ENCODE data around the gene NTHL1.
"Not testable (repeated sequence)": the region's sequence is repeated elsewhere in the genome, so short reads cannot be mapped to it uniquely, and the experiment has no call there.

The NTHL1 gene

DNA sequence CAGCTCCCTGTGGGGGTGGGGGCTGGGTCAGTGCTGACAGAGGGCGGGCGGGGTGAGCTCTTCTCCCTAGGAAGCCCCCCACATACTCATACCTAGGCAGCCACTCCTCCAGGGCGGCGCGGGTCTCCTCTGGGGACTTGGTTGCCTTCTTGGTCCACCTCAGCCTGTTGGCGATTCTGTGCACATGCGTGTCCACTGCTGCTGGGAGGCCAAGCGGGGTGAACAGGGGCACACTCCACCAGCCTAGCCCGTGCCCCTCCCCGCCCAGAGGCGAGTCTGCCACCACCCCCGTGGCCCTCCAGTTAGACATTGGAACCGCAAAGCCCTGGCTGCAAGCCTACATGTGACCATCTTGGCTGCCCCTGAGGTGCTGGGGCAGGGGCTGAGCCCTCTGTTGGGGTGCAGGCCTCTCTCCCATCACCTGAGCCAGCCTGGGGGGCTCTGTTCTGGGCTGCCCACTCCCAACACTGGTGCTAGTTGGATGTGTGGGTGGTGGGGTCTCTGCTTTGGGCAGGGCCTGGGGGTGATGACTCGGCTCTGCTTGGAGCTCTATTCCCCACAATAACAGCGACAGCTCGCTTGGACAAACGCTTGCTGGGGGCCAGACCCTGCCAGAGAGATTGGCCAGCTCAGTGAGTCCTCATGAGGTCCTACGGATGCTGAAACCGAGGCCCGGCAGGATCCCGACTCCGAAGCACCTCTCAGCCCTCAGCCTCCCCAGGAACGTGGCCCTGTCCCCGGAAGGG, 7.4 kb downstream of the NTHL1 start:
- DNase-seq, result no peak

DNA sequence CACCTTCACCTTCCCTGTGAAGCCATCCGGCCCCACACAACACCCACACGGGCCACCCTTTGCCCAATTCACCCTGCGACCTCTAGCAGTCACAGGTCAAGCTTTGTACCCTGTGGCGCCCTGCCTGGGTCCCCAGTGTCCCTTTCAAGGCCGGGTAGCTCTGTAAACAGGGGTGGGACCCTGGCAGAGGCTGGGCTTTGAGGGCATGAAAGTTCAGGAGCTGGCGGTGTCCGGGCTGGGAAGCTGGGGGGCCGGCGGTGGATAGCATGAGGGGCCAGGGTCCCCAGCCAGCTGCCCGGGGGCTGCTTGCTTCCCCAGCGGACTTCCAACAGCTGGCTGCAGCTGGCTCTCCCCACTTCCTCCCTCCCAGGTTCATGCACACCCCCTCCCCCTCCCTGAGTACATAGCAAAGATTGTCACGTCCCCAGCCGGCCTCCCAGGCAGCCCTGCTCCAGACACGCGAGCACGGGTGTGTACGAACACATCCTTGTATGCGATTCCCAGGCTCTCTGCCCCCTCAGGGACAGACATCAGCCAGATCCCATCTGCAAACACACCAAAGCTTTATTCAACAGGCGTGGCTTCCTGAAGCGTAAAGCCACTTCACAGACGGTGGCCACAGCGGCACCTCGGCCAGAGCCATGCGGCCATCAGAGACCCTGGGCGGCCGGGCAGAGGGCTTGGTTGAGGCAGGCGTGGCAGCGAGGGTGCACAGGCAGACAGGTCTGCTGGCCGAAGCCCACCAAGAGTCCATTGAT, 8.2 kb downstream of the NTHL1 start:
- DNase-seq, result no peak

DNA sequence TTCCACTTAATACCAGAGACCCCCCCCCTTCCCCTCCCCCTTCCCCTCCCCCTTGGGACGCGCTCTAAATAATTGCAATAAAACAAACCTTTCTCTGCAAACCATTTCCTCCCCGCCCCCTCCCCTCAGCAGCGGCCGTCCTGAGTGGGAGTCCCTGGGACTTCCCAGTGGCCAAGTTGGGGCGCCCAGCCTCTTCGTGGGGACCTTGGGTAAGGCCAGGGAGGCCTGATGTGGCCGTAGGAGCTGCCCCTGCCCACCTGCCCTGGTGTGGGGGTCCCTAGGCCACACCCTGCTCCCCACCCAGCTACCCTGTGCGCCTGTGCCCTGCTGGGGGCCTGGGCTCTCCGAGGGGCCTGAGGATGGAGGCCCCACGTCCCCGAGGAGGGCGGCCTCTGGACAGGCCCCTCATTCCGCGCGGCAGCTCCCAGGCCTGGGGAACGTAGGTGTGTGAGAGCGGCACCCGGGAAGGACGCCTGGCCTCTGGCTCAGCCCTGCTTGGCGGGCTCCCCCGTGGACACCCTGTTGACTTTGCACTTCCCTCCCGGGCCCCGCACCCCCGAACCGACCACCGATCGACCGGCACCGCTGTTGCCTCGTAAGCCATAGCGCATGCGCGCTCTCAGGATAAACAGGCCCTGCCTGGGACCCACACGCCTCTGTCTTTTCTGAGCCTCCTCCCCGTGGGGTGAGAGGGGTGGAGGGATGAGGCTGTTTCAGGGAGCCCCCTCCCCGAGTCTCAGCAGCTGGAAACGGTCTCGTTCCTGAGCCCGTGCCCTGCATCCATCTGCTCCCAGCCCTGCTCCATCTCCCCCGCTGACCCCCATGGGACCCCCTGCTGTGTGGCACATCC, 9.0 kb downstream of the NTHL1 start:
- DNase-seq, result no peak

DNA sequence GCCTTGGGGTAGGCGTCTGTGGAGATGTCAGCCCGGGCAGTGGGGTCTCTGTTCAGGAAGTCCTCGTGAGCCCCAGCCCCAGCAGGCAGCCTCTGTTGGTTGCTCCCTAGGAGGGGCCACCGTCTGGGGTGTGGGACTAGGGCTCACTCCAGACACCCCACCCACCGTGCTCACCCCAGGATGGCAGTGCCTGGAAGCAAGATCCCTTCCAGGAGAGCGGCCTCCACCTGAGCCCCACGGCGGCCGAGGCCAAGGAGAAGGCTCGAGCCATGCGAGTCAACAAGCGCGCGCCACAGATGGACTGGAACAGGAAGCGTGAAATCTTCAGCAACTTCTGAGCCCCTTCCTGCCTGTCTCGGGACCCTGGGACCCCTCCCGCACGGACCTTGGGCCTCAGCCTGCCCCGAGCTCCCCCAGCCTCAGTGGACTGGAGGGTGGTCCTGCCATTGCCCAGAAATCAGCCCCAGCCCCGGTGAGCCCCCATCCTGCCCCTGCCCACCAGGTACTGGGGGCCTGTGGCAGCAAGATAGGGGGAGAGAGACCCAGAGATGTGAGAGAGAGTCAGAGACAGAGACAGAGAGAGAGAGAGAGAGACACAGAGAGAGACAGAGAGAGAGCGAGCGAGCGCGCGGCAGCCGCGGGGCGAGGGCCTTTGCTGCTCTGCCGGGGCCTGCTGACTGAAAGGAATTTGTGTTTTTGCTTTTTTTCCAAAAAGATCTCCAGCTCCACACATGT, 9.8 kb downstream of the NTHL1 start:
- DNase-seq, result no peak

DNA sequence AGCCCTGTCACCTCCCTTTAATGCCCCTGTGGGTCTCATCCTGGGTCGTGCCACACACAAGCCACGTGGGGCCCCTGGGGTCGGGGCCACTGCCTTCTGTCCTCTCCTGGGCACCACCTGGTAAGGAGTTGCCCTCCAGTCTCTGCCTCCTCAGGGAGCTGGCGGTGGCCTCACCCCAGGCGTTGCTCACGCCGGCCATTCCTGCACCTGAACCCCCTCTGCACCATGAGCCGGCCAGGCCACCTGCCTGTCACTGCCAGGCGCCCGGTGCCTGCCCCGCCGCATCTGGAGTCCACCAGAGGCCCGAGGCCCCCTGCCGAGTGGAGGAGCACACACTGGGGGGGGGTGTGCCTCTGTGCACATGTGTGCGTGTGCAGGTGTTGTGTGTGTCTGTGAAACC, 10.5 kb downstream of the NTHL1 start:
- DNase-seq, result no peak

DNA sequence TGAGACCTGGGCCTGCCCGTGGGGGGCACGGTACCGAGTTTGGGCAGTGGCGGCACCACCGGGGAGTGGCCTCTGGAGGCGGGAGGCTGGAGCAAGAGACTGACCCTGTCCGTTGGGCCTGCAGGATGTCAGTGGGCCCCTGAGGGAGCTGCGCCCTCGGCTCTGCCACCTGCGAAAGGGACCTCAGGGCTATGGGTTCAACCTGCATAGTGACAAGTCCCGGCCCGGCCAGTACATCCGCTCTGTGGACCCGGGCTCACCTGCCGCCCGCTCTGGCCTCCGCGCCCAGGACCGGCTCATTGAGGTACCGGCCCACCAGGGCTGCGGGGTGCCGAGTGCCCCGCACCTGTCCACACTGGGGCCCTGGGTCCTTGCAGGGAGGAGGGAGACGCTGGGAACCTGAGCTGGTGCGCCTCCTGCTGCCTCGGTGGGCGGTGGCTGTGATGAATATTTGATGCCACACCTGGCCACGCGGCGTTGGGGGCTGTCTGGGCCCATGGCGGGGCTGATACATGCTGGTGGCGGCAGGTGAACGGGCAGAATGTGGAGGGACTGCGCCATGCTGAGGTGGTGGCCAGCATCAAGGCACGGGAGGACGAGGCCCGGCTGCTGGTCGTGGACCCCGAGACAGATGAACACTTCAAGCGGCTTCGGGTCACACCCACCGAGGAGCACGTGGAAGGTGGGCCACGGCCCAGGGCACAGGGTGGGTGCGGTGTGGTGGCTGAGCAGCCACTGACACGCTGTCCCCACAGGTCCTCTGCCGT, 11.3 kb downstream of the NTHL1 start:
- DNase-seq, result no peak

DNA sequence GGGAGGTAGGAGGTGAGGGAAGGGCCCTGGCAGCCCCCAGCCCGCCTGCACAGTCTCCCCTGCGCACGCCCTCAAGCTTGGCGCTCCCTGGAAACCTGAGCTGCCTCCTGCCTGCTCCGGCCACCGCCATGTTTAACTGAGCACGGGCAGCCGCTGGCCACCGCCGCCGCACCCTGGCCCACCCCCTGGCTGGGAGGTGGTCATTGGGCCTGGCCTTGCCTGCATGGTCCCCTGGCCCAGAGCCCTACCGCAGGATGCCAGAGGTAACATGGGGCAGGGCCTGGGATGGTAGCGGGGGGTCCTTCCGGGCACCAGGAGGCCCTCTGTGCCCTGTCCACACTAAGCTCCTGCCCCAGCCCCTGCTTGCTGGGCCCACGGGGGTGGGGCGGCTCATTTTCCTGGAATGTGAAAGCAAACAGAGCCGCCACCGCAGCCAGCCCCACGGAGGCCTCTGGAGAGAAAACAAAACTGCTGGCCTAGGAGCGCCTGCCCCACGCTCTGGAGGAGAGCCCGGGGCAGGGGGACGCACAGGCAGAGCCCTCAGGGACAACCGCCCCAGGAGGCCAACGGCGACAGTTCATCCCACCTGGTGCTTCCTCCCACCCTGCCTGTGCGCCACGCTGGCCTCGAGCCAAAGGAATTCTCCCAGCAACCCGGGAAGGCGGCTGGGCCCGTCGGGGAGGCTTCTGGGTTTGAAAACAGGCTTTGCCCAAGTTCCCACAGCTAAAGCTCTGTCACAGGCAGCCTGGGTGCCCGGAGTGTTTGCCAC, 12.0 kb downstream of the NTHL1 start:
- peak; percentile 68 for DNase-seq

DNA sequence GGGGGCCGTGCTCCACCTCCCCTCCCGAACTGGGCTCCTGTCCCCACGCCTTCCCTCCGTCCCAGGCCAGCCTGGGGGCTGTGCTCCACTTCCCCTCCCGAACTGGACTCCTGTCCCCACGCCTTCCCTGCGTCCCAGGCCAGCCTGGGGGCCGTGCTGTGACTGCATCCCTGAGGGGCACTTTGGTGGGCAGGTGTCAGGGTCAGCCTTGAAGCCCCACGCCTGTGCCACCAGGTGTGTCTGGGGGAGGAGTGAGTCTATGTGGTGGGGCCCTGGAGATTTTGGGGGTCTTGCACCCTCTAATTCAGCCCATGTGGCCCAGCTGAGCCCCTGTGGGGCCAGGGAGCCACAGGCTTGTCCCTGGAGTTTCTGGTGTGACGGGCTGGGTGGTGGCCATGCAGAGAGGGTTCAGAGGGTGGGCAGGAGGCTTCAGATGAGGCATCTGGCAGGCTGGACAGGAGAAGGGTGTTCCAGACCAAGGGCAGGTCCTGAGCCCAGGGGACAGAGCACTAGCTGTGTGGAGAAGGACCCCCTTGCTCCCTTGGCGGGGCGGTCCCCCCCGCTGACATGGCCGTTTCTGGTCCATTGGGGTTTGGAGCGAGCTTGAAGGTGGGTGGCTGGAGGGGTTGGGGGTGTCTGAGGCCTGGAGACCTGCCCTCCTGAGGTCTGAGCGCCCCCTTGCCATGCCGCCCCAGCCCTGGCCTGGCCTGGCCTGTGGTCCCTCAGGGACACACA, 12.8 kb downstream of the NTHL1 start:
- DNase-seq, result no peak

DNA sequence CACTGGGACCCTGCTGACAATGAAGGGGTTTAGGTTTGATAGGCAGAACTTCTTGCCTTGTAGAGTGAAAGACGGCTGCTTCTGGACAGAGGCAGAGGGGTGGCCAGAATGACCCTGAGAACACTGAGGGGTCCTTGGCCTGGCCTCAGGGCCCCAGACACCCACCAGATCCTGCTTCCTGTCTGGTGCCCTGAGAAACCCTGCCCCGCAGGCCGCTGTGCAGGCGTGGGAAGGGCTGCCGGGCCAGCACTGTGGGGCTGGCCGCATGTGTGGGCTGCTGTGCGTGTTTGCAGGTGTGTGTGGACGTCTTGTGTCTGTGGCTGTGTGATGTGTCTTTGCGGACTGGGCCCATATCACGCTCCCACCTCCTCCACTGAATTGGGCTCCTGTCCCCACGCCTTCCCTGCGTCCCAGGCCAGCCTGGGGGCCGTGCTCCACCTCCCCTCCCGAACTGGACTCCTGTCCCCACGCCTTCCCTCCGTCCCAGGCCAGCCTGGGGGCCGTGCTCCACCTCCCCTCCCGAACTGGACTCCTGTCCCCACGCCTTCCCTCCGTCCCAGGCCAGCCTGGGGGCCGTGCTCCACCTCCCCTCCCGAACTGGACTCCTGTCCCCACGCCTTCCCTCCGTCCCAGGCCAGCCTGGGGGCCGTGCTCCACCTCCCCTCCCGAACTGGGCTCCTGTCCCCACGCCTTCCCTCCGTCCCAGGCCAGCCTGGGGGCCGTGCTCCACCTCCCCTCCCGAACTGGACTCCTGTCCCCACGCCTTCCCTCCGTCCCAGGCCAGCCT, 13.5 kb downstream of the NTHL1 start:
- DNase-seq, result not testable (repeated sequence)

DNA sequence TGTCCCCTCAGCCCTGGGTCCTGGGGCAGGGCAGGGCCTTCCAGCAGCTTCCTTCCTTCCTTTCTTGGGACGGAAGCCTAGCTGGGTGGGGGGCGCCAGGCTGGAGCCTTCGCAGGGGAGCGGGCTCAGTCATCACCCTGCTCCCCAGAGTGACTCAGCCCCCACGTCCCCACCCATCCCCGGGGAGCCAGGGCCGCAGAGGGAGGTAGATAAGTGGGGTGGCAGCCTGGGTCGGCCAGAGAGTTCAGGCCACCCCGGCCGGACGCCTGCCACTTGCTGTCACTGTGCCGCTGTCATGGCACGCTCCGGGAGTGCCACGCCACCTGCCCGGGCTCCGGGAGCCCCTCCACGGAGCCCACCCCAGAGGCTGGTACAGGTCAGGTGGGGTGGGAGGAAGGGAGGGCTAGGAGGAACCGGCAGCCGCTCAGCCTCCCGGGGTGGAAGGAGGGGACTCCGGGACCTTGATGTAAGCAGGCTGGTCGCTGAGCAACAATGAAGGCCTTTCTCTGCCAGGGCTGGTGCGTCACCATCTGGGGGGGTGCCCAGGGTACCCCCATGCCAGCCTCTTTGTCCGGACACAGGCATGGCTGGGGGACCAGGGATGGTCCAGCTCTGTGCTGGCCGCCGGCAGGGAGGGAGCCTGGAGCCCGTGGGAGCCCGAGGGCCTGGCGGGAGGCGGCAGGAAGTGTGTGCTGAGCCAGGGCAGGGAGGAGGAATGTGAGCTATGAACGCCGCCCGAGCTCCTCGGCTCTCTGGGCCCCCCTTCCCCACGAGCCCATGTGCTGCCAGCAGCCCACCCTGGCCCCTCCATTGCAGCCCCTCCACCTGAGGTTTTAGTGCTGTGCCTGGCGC, 14.4 kb downstream of the NTHL1 start:
- DNase-seq, result no peak

DNA sequence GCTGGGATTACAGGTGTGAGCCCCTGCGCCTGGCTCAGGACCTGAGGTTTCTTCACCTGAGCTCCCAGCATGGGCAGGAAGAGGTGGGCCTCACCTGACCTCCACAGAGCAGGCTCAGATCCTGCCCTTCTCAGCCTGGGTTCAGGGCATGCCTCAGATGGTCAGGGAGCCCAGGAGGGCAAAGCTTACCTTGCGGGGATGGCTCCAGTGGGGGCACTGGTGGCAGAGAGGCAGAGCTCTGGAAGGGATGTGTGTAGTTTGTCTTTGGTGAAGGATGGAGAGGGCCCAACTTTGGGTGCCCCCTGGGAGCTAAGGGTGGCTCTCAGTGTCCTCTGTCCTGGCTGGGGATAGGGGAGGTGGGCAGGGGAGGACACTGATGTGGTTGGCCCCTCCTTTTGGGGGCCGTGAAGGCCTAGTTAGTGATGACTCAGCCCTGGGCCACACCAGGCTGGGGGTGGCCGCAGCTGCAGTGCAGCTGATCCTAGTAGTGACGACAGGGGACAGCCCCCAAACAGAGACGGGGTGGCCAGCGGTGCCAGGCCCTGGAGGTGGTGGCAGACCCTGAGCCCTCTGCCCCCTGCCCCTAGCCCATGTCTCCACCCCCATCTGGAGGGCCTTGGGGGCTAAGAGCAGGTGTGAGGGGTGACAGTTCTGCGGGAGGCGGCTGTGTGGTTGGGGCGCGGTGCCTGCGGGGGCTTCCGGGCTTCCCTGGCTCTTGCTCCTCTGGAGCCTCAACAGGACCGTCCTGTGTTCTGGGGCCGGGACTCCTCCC, 15.2 kb downstream of the NTHL1 start:
- DNase-seq, result no peak

DNA sequence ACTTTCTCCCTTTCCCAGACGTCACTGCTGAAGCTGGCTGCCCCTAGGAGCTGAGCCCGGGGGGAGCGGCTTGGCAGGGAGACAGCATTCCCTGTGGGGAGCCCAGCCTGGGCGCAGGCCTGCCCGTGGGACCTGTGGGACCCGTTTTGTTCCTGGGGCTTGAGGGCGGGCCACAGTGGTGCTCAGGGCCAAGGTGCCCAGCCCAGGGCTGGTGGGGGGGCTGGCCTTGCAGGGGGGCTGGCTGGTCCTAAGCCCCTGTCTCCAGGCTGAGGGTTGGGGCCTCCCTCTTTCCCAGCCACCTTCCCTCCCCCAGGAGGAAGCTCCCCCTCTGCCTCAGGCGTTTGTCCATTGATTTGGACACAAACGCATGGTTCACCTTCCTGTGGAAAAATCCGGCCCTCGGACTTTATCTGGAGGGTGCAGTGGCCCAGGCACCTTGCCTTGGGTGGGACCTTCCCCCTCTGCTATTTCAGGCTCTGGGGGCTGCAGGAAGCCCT, 16.5 kb downstream of the NTHL1 start:
- no peak for DNase-seq

DNA sequence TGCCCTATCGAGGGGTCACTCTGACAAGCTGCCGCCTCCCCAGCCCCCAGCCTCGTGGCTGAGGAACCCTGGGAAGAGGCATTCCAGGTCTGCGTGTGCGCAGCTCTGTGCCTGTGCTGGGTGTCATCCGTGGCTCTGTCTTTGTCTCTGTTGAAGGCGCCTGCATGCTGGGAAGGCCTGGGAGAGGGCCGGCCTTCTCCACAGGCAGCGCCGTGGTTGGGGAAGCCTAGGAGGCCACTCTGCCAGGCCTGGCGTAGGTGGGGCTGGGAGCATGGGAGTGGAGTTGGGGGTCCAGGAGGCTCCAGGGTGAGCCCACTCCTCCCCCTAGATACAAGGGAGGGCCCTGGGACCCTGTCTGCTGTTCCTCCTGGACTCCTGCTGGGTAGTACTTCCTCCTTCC, 17.6 kb downstream of the NTHL1 start:
- DNase-seq, result no peak

DNA sequence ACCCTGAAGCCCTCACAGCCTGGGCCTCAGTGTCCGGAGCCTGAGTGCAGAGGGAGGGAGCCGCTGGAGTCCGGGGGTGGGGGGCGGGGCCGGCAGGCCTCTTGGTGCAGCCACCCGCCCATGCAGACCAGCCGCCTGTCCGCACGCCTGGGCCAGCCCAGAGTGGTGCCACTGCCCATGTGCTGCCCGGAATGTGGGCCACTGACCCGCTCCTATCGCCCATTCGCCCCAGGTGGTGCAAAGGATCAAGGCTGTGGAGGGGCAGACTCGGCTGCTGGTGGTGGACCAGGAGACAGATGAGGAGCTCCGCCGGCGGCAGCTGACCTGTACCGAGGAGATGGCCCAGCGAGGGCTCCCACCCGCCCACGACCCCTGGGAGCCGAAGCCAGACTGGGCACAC, 18.3 kb downstream of the NTHL1 start:
- DNase-seq, result no peak

DNA sequence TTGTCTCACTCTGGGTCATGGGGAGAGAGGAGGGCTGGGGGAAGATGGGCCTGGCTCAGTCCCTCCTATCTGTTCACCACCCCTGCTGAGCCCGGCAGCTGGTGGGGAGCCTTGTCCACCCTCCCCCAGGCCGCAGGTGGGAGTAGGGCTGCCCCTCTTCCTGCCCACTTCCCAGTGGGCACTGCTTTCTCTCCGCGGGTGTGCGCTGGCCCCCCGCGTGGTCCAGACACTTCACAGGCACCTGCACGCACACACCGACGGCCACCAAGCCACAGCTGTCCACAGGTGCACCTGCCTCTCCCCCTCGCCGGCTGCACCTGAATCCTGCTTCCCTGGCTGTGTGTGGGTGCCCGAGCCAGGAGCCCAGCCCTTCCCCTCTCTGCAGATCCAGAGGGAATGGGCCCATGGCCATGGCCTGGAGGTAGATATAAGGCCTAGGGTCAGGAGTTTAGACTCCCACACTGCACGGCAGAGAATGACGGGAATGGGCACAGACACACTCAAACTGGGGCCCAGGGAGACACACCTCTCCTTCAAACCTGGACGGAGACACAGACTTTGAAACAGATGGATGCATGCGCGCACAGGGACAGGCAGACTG, 18.9 kb downstream of the NTHL1 start:
- DNase-seq, result no peak

DNA sequence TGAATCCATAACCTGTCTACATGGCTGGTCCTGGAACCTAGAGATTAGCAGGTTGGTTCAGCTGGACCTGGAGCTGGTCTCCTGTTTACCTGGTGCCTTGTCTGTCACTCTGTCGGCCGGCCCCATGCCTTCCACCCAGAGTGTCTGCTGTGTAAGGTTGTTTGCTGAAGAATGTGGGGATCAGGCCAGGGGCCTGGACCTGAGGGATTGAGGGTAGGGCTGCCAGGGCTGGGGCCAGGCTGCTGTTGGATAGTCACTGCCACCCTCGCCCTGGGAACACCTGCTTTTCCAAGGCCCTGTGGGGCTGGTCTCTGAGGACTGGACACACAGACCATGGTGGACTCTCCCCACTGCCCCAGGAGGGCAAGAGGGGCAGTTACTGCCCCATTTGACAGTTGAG, 19.5 kb downstream of the NTHL1 start:
- DNase-seq, result no peak

All from NCI-H82 (cell line).